NCI-H1436 treated with DMSO at 0.1 percent for 48 hours (cell line): Measurements from ENCODE around the gene ZNF324.
A peak's percentile ranks its signal among the peaks of the same experiment; 100 is the strongest.
"Not testable (repeated sequence)": the region's sequence is repeated elsewhere in the genome, so short reads cannot be mapped to it uniquely, and the experiment has no call there.

Source experiments
- DNase-seq: peaks from one replicate; lab custom pipeline; 2025; lab: John Stamatoyannopoulos, UW

Gene ZNF324

DNA sequence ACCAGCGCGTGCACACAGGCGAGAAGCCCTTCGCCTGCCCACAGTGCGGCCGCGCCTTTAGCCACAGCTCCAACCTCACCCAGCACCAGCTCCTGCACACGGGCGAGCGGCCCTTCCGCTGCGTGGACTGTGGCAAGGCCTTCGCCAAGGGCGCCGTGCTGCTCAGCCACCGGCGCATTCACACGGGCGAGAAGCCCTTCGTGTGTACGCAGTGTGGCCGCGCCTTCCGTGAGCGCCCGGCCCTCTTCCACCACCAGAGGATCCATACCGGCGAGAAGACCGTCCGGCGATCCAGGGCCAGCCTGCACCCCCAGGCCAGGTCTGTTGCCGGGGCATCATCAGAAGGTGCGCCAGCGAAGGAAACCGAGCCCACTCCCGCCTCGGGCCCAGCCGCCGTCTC lies 4.9 kb downstream of the ZNF324 start:
- no peak for DNase-seq

DNA sequence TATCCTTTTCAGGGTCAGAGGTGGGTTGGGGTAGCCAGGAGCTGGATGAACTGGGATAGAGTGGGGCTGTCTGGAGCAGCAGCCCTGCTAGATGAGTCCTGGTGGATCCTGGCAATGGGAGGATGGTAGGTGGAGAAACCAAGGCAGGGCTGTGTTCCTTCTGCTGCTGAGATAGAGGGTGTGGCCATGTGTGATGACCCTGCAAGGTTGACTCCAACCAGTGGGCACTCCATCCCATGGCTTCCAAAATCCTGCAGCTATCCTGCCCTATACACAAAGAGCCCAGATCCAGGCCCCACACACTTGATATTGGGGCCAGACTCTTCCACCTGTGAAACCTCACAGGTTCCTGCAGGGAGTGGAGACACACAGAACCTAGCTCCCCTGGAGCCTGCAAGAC lies 6.9 kb downstream of the ZNF324 start:
- DNase-seq: no peak

DNA sequence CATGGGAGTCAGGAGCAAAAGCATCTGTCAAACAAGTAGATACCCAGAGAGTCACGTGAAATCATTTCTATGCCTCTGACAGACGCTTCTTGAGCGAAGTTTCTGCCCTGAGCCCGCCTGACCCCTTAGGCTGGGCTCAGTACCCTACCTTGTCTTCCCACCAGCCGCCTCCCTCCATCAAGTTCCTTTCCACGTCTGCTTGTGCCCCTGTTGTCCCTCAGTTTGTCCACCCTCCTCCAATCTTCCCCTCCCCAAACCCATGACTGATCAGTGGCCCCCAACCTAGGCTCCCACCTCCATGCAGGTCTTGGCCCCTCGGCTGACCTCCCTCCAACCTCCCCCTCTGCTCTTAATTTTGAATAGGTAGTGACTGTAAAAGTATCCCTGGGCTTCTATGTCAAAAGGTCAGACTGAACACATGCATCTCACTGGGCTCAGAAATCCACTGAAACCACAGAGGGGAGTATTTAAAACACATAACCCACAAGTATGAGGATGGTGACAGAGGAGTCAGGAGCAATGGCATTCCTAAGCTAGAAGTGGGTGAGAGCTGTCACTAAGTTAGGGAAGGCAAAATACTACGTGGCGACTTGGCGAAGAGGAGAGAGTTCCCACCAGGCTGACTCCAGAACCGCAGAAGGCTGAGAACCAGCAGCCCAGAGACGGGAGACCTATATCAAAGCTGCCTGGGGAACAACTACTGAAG lies 7.6 kb downstream of the ZNF324 start:
- DNase-seq: no peak

DNA sequence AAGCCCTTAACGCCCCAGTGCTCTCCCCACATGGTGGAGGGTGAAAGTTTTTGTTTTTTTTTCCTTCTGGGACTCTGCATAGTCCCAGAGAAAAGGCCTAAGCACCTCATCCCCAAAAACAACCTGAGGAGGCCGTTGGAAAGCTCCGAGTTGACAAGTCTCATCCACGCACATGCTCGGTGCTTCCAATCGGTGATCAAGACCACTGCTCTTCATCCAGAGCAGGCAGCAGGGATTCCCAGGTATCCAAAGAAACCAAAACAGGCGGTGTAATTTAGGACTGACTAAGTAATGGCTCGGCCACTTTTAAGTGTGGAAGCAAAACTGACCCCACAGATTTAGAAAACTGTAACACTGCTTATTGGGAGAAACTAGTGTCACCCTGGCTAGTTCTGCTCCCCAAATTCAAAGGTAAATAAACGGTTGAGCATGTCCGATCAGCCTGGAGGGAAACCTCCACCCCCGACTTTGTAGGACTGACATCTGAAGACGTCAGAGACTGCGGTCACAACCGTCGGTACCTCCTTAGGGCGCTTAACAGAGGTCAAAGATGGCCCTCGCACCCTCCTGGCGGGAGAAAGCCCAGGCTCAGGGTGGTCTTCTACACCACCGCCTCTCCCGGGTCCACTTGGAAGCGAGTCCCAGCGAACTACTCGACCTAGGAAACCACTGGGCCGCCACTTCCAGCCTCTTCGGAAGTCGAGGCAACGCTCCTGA lies 8.3 kb downstream of the ZNF324 start:
- no peak for DNase-seq

DNA sequence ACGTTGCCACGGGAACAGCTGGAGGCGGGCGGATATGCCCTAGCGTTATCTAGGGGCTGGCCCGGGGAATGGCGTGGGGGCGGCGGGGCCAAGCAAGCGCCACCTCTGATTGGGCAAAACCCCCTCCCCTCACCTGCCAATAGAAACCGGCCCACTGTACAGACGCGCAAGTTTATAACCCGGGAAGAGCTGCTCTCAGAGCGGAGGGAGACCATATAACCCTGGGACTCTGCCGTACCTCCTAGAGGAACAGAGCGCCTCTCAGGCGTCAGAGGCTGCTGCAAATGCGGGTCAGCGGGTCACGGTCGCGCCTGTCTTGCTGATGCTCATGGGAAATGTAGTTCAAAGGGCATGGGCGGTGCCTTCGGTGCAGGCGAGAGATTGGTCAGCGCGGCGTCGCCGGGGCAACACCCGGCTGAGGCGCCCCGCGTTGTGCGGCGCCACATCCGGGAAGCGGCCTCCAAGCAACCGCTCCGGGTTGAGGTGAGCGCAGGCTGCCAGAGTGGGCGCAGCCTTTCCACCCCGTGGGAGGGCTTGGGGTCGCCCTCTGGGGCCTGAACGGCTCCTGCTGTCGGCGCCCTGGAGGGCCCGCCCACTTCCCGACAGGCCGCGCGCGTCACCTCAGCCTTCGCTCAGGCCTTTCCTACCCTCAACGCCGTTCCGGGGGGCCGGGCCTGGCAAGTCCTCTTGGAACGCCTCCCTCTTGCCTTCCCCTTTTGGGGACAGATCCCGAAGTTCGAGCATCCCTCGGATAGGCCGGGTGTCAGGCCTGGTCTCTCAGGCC lies 9.0 kb downstream of the ZNF324 start, which contains the start of gene ZNF446:
ZNF446 (plus strand) TSS at position 639 of the 784 bp plus-strand sequence. CDS start 867 bp downstream, outside the sequence.
- DNase-seq: peak; percentile 75

DNA sequence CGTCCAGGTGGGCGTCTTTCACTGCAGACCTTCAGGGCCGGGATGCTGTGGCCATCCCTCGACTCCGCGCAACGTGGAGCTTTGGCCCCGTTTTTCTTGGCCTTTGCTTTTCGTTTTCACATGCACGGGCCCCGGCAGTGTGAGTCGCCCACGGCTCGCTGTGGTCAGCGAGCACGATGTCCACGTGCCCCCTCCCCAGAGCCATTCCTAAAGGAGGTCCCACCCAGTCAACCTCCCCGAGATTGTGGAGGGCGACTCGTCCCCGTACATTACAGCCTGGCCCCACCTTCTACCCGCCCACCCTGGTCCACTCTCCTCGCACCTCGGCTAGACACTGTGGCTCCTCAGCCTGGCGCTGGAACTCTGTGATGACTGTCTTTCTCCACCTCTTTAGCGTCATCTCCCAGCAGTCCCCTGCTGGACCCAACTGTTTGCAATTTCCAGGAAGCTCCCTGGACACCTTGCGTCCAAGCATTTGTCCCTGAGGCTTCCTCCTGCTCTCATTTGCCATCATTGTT lies 9.7 kb downstream of the ZNF324 start:
- DNase-seq: no peak

DNA sequence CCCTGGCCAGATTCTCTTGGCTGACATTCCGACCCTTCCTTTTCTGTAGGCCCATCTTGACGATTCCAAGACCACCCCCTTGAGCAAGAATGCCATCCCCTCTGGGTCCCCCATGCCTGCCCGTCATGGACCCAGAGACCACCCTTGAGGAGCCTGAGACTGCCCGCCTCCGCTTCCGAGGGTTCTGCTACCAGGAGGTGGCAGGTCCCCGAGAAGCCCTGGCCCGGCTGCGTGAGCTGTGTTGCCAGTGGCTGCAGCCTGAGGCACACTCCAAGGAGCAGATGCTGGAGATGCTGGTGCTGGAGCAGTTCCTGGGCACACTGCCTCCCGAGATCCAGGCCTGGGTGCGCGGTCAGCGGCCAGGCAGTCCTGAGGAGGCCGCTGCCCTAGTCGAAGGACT lies 10.2 kb downstream of the ZNF324 start:
- DNase-seq: no peak

DNA sequence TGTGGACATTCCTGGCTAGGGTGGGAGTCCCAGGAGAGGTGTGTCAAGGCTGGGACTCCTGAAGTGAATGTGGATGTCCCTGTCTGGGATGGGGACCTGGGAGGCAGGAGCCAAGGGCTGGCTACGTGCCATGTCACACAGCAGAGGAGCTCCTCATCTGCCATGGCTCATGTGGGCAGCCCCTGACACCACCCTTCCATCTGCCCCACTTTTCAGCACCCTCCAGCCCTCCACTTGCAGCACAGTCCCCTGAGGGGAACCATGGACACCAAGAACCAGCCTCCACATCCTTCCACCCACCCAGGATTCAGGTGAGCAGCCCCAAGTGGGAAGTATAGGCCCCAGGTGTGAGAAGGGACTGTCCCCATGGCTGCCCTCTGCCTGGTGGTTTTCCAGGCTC lies 11.0 kb downstream of the ZNF324 start:
- no peak for DNase-seq

DNA sequence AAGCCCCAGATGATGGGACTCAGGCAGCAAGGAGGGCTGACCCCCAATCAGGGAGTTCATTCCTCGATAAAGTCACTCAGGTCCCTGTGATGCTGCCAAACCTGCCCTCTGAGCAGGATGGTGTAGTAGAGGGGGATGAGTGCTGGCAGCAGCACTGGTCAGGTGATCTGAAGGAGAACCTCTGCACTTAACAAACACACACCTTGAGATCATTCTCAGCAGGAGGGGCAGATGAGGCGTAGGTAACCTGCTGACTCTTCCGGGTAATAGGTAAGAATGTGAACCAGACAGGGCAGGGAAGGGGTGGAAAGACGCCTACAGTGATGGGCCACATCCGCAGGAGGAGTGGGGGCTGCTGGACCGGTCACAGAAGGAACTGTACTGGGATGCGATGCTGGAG lies 12.4 kb downstream of the ZNF324 start:
- DNase-seq: no peak

DNA sequence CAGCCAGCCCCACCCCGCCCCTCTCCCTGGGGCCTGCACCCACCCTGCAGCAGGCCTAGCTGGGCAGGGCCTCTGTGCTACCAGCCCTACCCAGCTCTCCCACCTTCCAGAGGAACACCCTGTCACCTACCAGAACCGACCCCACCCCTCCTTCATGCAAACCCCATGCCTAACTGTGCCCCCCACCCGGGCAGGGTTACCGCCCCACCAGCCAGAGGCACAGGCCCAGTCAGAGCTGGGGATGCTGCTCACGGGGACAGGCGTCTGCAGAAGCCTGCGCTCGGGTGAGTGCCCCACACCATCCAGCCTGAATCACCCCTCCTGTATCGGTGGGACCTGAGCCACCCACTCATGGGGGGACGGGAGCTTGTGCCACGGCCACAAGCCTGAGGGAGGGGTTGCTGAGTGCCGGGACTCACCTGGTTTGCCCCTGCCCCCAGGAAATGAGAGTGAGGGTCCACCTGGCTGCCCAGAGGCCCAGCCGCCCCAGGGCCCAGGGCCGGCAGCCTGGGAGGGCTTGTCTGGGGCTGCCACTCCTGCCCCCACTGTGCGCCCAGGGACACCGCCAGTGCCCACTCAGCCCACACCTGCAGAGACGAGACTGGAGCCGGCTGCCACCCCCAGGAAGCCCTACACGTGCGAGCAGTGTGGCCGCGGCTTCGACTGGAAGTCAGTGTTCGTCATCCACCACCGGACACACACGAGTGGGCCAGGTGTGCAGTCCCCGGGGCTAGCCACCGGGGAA lies 13.0 kb downstream of the ZNF324 start:
- no peak for DNase-seq

DNA sequence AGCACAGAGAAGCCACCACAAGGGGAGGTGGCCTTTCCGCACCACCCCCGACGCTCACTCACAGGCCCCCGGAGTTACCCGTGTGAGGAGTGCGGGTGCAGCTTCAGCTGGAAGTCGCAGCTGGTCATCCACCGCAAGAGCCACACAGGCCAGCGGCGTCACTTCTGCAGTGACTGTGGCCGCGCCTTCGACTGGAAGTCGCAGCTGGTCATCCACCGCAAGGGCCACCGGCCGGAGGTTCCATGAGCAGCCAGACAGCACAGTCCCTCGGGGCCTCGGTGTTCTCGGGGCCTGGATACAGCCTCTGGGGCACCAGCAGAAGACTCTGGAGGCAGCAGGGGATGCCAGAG lies 13.6 kb downstream of the ZNF324 start:
- DNase-seq: no peak

DNA sequence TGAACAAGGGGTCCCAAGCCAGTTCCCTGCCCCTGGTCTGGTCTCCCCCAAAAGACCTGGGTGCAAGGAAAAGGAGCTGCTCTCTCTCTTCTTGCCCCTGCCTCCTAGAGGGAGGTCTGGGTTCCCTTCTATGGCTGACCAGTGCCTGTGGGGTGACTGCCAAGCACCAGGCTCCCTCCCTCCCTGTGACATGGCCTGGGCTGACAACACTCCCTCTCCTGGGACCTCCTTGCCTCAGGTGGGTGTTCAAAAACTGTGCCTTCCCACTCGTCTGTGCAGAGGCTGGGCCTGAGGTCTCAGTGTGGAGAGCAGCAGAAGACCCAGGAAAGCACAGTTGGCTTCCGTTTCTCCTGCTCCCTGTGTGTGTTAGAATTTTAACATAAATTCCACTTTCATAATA lies 14.0 kb downstream of the ZNF324 start:
- DNase-seq: no peak

DNA sequence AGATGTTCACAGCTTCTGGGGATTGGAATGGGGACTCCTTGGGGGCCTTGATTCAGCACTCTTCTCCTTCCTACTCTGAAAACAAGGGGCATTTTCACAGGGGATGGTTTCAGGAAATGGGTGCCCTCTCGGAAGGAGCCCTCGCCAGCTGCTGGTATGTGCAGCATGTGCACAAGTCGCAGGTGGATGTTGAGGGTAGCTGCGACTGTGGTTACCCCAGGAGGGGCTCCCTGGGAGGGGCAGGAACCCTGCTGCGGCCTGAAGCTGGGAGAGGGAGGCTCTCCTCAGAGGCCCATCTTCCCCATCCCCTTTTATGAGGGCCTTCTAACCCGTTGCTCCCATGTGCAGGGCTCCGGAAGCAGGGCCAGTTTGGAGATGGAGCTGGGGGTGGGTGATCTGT lies 15.5 kb downstream of the ZNF324 start:
- DNase-seq: no peak

DNA sequence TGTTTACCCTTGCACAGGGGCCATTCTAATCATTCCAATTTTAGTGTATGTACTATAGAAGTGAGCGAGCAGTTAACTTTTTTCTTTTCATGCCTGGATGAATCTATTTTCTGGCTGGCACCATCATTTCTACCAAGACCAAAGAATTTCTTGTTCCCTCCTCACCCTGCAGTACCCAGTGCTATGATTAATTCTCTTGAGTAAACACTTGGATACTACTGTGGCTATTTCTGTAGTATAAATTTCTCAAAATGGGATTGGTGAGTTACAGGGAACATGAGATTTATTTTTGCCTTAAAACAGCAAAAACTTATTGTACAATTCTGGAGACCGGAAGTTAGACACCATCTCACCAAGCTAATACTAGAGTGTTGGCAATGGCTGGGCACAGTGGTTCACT lies 16.9 kb downstream of the ZNF324 start:
- no peak for DNase-seq

DNA sequence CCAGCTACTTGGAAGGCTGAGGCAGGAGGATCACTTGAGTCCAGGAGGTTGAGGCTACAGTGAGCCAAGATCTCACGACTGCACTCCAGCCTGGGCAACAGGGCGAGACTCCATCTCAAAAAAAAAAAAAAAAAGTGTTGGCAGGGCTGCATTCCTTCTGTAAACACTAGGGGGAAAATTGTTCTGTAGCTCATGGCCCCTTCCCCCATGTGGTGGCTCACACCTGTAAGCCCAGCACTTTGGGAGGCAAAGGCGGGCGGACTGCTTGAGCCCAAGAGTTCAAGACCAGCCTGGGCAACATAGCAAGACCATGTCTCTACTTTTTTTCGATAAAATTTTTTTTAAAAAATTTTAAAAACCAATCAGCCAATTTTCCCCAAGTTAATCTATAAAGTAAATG lies 17.5 kb downstream of the ZNF324 start:
- DNase-seq: not testable (repeated sequence)

DNA sequence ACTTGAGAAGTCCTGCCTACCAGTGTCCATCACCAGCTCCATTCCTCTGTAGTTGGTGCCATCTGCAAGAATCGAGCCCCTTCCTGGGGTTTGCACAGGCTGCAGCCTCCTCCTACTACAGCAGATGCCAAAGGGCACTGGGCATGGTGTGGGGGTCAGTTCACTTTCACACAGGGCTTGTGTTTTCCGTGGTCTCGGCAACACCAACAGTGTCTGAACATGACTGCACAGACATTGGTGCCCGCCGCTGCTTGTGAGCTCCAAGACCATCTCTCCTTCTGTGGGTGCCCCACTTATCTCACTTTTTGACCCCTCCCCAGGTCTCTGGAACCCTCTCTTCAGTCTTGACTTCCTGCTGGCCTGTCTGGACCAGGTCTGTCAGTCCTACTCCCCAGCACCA lies 24.5 kb downstream of the ZNF324 start:
- DNase-seq: no peak

DNA sequence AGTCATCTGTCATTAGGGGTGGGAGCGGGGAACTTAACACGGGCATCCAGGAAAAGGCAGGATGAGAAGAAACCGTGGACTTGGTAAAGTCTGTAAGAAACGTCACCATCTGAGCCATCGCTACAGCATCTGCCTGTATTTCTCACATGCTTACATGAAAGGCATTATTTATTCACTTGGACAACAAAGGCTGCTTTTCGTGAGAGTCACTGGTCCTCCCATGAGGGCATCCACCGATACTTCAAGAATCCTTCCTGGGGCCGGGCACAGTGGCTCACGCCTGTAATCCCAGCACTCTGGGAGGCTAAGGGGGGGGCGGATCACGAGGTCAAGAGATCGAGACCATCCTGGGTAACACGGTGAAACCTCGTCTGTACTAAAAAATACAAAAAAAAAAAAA lies 25.4 kb downstream of the ZNF324 start:
- DNase-seq: no peak

DNA sequence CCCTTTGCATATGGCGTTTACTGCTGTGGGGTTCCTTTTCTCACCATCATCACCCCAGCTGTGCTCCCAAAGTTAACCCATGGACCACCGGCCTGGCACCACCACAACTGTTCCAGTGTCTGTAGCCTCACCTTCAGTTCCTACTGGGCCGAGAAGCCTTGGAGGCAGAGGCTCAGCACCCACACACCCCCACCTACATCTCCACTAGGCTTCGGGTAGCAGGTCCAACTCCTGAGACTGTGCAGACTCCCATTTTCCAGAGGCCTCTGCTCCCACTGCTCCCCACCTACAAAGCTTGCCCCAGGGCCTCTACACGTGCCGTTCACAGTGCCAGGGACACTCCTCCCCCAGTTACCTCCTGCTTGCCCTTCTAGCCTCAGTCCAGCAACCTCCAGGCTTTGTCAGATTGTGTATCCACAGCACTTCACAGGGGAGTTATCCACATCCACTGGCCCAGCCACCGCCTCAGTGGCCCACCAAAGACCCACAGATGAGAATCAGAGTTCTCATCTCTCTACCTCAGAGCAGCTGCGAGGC lies 30.8 kb downstream of the ZNF324 start:
- no peak for DNase-seq

DNA sequence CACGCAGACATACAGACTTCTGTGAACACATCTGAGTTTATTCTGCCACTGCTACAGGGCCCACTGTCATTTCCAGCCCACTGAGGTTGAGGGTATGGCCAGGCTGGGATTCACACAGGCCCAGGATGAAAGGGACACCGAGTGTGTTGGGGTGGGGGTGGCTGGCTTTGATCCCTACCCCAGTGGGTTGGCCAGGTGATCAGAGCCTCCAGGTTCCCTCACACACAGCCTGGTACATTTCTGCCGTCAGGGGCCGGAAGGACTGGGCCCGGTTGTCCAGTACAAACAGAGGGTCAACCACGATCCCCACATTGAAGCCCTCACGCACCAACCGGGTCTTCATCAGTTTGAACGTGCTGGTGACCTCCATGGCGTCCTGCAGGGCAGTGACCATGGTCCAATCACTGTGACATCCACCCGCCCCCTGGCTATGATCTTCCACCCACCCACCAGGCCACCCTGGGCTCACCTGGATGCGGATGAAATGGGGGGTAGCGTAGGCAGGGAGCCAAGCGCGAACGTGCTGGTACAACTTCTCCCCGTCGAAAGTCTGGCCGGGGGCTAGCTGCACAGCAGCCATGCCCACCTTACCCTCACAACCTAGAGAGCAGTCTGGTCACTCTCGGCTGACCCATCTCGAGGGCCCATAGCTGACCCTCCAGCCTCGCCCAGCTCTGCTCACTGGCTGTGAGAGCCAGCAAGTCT lies 31.6 kb downstream of the ZNF324 start:
- DNase-seq: no peak

DNA sequence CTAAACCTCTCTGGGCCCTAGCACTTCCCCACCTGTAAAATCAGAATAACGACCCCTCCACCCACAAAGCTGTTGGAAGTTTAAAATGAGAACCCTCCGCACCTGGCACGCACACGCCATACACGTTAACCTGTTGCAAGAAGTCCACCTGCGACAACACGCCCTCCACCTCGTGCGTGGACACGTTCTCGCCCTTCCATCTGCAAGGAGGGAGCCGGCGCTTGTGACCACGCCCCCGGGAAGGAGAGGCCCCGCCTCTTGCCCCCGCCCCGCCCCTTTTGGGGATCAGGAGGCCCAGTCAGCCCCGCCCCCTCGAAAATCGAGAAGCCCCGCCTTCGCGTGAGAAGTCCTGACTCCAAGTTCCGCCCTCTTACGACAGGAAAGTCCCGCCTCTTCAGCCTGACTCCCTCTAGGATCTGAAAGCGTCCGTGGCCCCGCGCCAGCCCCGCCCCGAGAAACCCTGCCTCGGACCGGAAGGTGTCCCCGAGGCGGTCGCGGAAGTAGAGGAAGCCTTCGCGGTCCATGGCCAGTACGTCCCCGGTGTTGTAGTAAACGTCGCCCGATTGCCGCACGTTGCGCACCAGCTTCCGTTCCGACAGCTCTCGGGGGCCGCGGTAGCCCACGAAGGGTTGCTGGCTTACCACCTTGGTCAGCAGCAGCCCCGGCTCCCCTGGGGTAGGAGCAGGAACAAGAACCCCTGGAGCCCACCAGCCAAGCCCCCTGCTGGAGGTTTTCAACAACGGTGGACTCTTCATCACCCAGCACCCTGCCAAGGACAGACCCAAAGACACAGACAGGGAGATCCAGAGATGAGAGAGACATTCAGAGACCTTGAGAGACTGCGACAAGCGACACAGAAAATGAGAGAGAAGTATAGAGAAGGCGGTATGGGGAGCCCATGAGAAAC lies 32.4 kb downstream of the ZNF324 start:
- DNase-seq: peak; percentile 97
